Measurements from ENCODE around the gene EEF2KMT. TPM values are rescaled to one million over a fixed set of nuclear protein-coding genes. Genes with fewer than 3 reads are reported as not detected.

EEF2KMT gene
- polyA plus RNA-seq, 1 donor (not counting 4 experiments of a cell fraction or from before 2014, with no cell fraction given) = 7.6 TPM

DNA sequence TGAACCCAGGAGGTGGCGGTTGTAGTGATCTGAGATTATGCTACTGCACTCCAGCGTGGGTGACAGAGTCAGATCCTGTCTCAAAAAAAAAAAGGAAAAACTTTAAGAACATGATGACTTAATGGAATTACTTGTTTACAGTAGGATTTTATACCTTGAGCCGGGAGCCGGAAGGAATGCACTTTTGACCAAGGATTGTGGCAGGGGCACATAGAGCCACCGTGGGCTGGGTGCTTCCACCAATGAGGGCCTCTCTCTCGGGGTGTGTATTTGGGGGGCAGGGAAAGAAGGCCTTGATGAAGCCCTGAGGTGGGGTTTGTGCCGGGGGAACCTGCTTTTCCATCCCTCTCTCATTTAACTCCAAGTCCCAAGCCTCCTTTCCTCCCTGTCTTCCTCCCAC is 57.1 kb downstream of the EEF2KMT start:
- Histone ChIP-seq H2AFZ (ENCODE audit: control insufficient read depth, low read length) (no peak overlapping the region), H3K4me2 (ENCODE audit: control insufficient read depth, extremely low read depth, insufficient read depth, low read depth, low read length) (no peak overlapping the region), H3K79me2 (ENCODE audit: control insufficient read depth, insufficient read depth, low read length) (no peaks in the 10 kb centered on the region), H3K4me3 (ENCODE audit: control insufficient read depth in 2 of 3, extremely low read depth in 1 of 3, insufficient read depth in 2 of 3, low read depth in 1 of 3, low read length in 3 of 3) (no peak overlapping the region), H4K20me1 (ENCODE audit: control insufficient read depth, extremely low read depth, insufficient read depth, low read length) (no peaks in the 10 kb centered on the region), H3K9me1 (ENCODE audit: control insufficient read depth, extremely low read depth, insufficient read depth, low read length) (no peaks in the 10 kb centered on the region), H3K9me3 (ENCODE audit: control insufficient read depth, low read depth, low read length) (no peaks in the 10 kb centered on the region), H3K9ac (ENCODE audit: control insufficient read depth, extremely low read depth, insufficient read depth, low read length) (no peak overlapping the region), H3K27ac (ENCODE audit: control insufficient read depth, insufficient read depth, low read length) (no peak overlapping the region), H3K4me1 (ENCODE audit: control insufficient read depth, extremely low read depth, insufficient read depth, low read length) (peaks cover 7% of the 10 kb centered on the region), H3K27me3 (ENCODE audit: control insufficient read depth, extremely low read depth, insufficient read depth, low read length) (no peaks in the 10 kb centered on the region), H3K36me3 (ENCODE audit: control insufficient read depth in 2 of 2, extremely low read depth in 1 of 2, insufficient read depth in 2 of 2, low read length in 2 of 2) (no peaks in the 10 kb centered on the region)
- DNase-seq (ENCODE audit: low read depth, low spot score) = no peak
- TF ChIP-seq, protein P1, sequence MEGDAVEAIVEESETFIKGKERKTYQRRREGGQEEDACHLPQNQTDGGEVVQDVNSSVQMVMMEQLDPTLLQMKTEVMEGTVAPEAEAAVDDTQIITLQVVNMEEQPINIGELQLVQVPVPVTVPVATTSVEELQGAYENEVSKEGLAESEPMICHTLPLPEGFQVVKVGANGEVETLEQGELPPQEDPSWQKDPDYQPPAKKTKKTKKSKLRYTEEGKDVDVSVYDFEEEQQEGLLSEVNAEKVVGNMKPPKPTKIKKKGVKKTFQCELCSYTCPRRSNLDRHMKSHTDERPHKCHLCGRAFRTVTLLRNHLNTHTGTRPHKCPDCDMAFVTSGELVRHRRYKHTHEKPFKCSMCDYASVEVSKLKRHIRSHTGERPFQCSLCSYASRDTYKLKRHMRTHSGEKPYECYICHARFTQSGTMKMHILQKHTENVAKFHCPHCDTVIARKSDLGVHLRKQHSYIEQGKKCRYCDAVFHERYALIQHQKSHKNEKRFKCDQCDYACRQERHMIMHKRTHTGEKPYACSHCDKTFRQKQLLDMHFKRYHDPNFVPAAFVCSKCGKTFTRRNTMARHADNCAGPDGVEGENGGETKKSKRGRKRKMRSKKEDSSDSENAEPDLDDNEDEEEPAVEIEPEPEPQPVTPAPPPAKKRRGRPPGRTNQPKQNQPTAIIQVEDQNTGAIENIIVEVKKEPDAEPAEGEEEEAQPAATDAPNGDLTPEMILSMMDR (optimal IDR thresholded peaks at IDR 0.05 in 1 of 3, IDR thresholded peaks at IDR 0.05 in 1 of 3, conservative IDR thresholded peaks at IDR 0.05 in 1 of 3; ENCODE audit: extremely low read depth in 1 of 3, insufficient read depth in 2 of 3, low read length in 3 of 3) = no peak
- no peak for TF ChIP-seq EZH2 (IDR thresholded peaks at IDR 0.05; ENCODE audit: low read length)
- no peak for FAIRE-seq
- dilution Hi-C loops (cut with MboI; ENCODE audit: extremely low pct_ligation_motif_present, low sequenced_read_pairs) = no loop called here

DNA sequence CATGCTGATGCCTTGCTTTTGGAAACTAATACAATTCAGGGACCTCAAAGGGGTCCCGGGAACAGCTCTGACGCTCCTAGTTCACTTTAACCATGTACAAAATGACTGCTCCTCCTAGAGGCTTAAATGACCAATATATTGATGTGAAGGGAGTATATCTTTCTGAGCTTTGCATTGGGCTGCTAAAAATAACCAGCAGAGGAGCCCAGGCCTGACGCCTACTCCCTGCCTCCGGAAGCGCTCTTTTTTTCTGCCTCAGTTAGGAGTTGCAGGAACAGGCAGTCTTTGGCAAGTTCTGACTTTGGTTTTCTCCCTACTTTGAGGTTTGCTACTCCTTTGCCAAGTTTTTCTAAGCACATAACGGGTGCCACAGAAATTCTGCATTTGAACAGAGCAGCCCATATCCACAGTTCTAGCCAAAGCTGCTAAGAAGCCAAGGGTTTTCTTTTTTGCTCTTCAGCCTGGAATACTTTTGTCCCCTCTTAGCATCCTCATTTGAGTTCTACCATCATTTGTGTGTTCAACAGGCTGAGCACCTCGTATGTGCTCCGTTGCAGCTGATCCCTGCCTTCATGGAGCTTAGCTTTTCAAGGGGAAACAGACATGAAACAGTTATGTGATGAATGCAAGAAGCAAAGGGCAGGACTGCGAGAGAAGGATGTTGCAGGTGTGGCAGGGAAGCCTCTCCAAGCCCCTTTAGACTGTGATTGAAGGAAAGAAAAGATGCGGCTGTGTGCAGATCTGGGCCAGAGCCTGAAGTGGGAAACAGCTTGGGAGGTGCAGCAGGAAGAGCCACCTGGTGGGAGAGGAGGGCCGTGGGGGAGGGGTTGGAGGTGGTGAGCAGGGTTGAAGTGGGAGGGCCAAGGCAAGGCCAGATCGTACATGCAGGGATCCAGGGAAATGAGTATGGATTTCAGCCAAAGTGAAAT is 61.1 kb downstream of the EEF2KMT start:
- Histone ChIP-seq H3K4me3 (ENCODE audit: control insufficient read depth in 2 of 3, extremely low read depth in 1 of 3, insufficient read depth in 2 of 3, low read depth in 1 of 3, low read length in 3 of 3) (no peak overlapping the region), H3K36me3 (ENCODE audit: control insufficient read depth in 2 of 2, extremely low read depth in 1 of 2, insufficient read depth in 2 of 2, low read length in 2 of 2) (no peaks in the 10 kb centered on the region), H2AFZ (ENCODE audit: control insufficient read depth, low read length) (no peak overlapping the region), H3K79me2 (ENCODE audit: control insufficient read depth, insufficient read depth, low read length) (no peaks in the 10 kb centered on the region), H3K27ac (ENCODE audit: control insufficient read depth, insufficient read depth, low read length) (no peak overlapping the region), H3K27me3 (ENCODE audit: control insufficient read depth, extremely low read depth, insufficient read depth, low read length) (no peaks in the 10 kb centered on the region), H4K20me1 (ENCODE audit: control insufficient read depth, extremely low read depth, insufficient read depth, low read length) (no peaks in the 10 kb centered on the region), H3K9me3 (ENCODE audit: control insufficient read depth, low read depth, low read length) (no peaks in the 10 kb centered on the region), H3K4me1 (ENCODE audit: control insufficient read depth, extremely low read depth, insufficient read depth, low read length) (peaks cover 21% of the 10 kb centered on the region), H3K9me1 (ENCODE audit: control insufficient read depth, extremely low read depth, insufficient read depth, low read length) (no peaks in the 10 kb centered on the region), H3K9ac (ENCODE audit: control insufficient read depth, extremely low read depth, insufficient read depth, low read length) (no peak overlapping the region), H3K4me2 (ENCODE audit: control insufficient read depth, extremely low read depth, insufficient read depth, low read depth, low read length) (no peak overlapping the region)
- no peak for TF ChIP-seq EZH2 (IDR thresholded peaks at IDR 0.05; ENCODE audit: low read length)
- TF ChIP-seq, protein P1 (optimal IDR thresholded peaks at IDR 0.05 in 1 of 3, IDR thresholded peaks at IDR 0.05 in 1 of 3, conservative IDR thresholded peaks at IDR 0.05 in 1 of 3; ENCODE audit: extremely low read depth in 1 of 3, insufficient read depth in 2 of 3, low read length in 3 of 3) = no peak
- FAIRE-seq (no peak), DNase-seq (ENCODE audit: low read depth, low spot score) (no peak)
- dilution Hi-C loops (cut with MboI; ENCODE audit: extremely low pct_ligation_motif_present, low sequenced_read_pairs) = no loop called here
